ENCODE data around the gene DACT1.

- TF ChIP-seq EZH2 (IDR thresholded peaks at IDR 0.05; ENCODE audit: insufficient read depth, poor library complexity, severe bottlenecking) (no peak), EZH2phosphoT487 (IDR thresholded peaks at IDR 0.05; ENCODE audit: insufficient read depth, low read depth) (no peak)
Observed at GRCh38 chr14:58598028-58598803, 39.5 kb upstream of the DACT1 start.
